Neutrophil (primary cell): ENCODE measurements around the gene CNOT3.
"Not testable (repeated sequence)": the region's sequence is repeated elsewhere in the genome, so short reads cannot be mapped to it uniquely, and the experiment has no call there.

ENCODE experiments used
- H3K27ac ChIP-seq: fragments of 200-600 bp; sonication (generic); 2 replicates; pipeline ENCODE4 v1.5.1; 2016; ENCODE audit warnings: mild to moderate bottlenecking, moderate library complexity
- H3K27me3 ChIP-seq: fragments of 200-600 bp; sonication (generic); 2 replicates; pipeline ENCODE4 v1.6.0; 2016; ENCODE audit warnings: mild to moderate bottlenecking
- H3K36me3 ChIP-seq: fragments of 200-600 bp; sonication (generic); 2 replicates; pipeline ENCODE4 v1.5.1; 2017
- H3K4me1 ChIP-seq, 2 experiments: fragments of 200-600 bp in 1 of 2; sonication (generic) in 1 of 2; 1 replicate in 1 of 2; 2 replicates in 1 of 2; pipeline versions ENCODE4 v1.5.1 to v1.6.1; 2013 to 2016; ENCODE audit warnings: low read depth in 1 of 2, low read length in 1 of 2, mild to moderate bottlenecking in 1 of 2, moderate library complexity in 1 of 2; ENCODE audit not compliant: control insufficient read depth in 1 of 2, insufficient read depth in 1 of 2
- H3K4me3 ChIP-seq, 2 experiments: fragments of 200-600 bp in 1 of 2; sonication (generic) in 1 of 2; 1 replicate in 1 of 2; 2 replicates in 1 of 2; pipeline ENCODE4 v1.5.1; 2013 to 2016; ENCODE audit warnings: low read depth in 1 of 2, low read length in 1 of 2, mild to moderate bottlenecking in 1 of 2, moderate library complexity in 1 of 2
- H3K9me3 ChIP-seq: fragments of 200-600 bp; sonication (generic); 2 replicates; pipeline ENCODE4 v1.5.1; 2016
- CTCF ChIP-seq: fragments of 200-600 bp; sonication (generic); IDR thresholded peaks from 2 replicates; pipeline ENCODE4 v1.5.1; 2016; ENCODE audit warnings: antibody characterized with exemption

The CNOT3 gene

GRCh38 chr19:54099190-54099902 is 38.2 kb upstream of the CNOT3 start:
- Histone ChIP-seq H3K4me3 (peak overlapping the region; percentile 78 to 87), H3K27me3 (no peaks in the 10 kb centered on the region), H3K4me1 (peaks cover 85 to 87% of the 10 kb centered on the region in 2 experiments), H3K9me3 (no peaks in the 10 kb centered on the region), H3K27ac (peak overlapping the region; percentile 96), H3K36me3 (peaks cover 16% of the 10 kb centered on the region)
- no peak for TF ChIP-seq CTCF

GRCh38 chr19:54099903-54100255 is 37.7 kb upstream of the CNOT3 start:
- not testable (repeated sequence) for H3K9me3 ChIP-seq, H3K27me3 ChIP-seq
- Histone ChIP-seq H3K4me1 (peaks cover 82 to 84% of the 10 kb centered on the region in 2 experiments), H3K4me3 (peak overlapping the region; percentile 78 to 87), H3K27ac (peak overlapping the region; percentile 96), H3K36me3 (peaks cover 11% of the 10 kb centered on the region)

GRCh38 chr19:54100561-54100960 is 37.0 kb upstream of the CNOT3 start, which contains the start of gene OSCAR:
TSS of gene OSCAR (minus strand) at chr19:54100803. CDS start at chr19:54100792, 11 bp downstream.
- H3K4me3 ChIP-seq = peak within 1 kb of the TSS; percentile 78 to 87
- peaks cover 75 to 78% of the 10 kb centered on the region in 2 experiments for H3K4me1 ChIP-seq
- no peak for TF ChIP-seq CTCF

GRCh38 chr19:54102421-54103169 is 35.0 kb upstream of the CNOT3 start, which contains the start of gene NDUFA3:
TSS of gene NDUFA3 (plus strand) at chr19:54102855. CDS start at chr19:54102879, 24 bp downstream.
- H3K4me3 ChIP-seq = peak within 1 kb of the TSS; percentile 77 to 88

More at GRCh38 chr19:54100561-54100960, 37.0 kb upstream of the CNOT3 start, which contains the start of gene OSCAR:
- Histone ChIP-seq H3K27me3 (no peaks in the 10 kb centered on the region), H3K9me3 (no peaks in the 10 kb centered on the region), H3K36me3 (peaks cover 7% of the 10 kb centered on the region), H3K27ac (peak within 1 kb of the TSS; percentile 96)

GRCh38 chr19:54104998-54105715 is 32.4 kb upstream of the CNOT3 start:
- Histone ChIP-seq H3K4me3 (no peak overlapping the region), H3K27ac (no peak overlapping the region), H3K4me1 (peaks cover 31 to 32% of the 10 kb centered on the region in 2 experiments), H3K36me3 (peaks cover 46% of the 10 kb centered on the region), H3K27me3 (no peaks in the 10 kb centered on the region), H3K9me3 (no peaks in the 10 kb centered on the region)
- TF ChIP-seq CTCF = no peak

More at GRCh38 chr19:54102421-54103169, 35.0 kb upstream of the CNOT3 start, which contains the start of gene NDUFA3:
- H3K9me3 ChIP-seq = no peaks in the 10 kb centered on the region
- H3K27me3 ChIP-seq = no peaks in the 10 kb centered on the region
- peaks cover 21% of the 10 kb centered on the region for H3K36me3 ChIP-seq
- H3K27ac ChIP-seq = peak within 1 kb of the TSS; percentile 96
- peaks cover 57% of the 10 kb centered on the region in 2 experiments for H3K4me1 ChIP-seq
- TF ChIP-seq CTCF = peak; percentile 40
